Loucy (cell line): ENCODE measurements around the gene C20orf202.

Experiments used
- H2AFZ ChIP-seq: fragments of 200-600 bp; sonication (generic); 2 replicates; pipeline ENCODE4 v1.6.0; 2016; ENCODE audit warnings: antibody characterized with exemption, mild to moderate bottlenecking, low read length, moderate library complexity
- H3F3A ChIP-seq: fragments of 200-600 bp; 2 replicates; pipeline ENCODE4 v1.6.0; 2016; ENCODE audit warnings: antibody characterized with exemption, low read depth, mild to moderate bottlenecking
- H3K27me3 ChIP-seq: fragments of 200-600 bp; sonication (generic); 2 replicates; pipeline ENCODE4 v1.6.1; 2014; ENCODE audit warnings: low read length, mild to moderate bottlenecking; ENCODE audit not compliant: insufficient read depth, poor library complexity, severe bottlenecking
- H3K36me3 ChIP-seq: fragments of 200-600 bp; sonication (generic); 2 replicates; pipeline ENCODE4 v1.6.1; 2016; ENCODE audit warnings: low read length; ENCODE audit not compliant: insufficient read depth
- H3K4me1 ChIP-seq: fragments of 200-600 bp; sonication (generic); 2 replicates; pipeline ENCODE4 v1.5.1; 2014; ENCODE audit warnings: low read length, mild to moderate bottlenecking; ENCODE audit not compliant: insufficient read depth, poor library complexity, severe bottlenecking
- H3K4me2 ChIP-seq: fragments of 200-600 bp; sonication (generic); 2 replicates; pipeline ENCODE4 v1.6.0; 2014; ENCODE audit warnings: antibody characterized with exemption, low read length, low read depth, mild to moderate bottlenecking; ENCODE audit not compliant: poor library complexity, severe bottlenecking
- H3K4me3 ChIP-seq: fragments of 200-600 bp; sonication (generic); 2 replicates; pipeline ENCODE4 v1.5.1; 2014; ENCODE audit warnings: low read length, mild to moderate bottlenecking, mixed read lengths; ENCODE audit not compliant: poor library complexity, severe bottlenecking
- H3K79me2 ChIP-seq: fragments of 200-600 bp; sonication (generic); 2 replicates; pipeline ENCODE4 v1.6.1; 2014; ENCODE audit warnings: low read length; ENCODE audit not compliant: insufficient read depth
- H3K9ac ChIP-seq: fragments of 200-600 bp; sonication (generic); 2 replicates; pipeline ENCODE4 v1.6.0; 2014; ENCODE audit warnings: mild to moderate bottlenecking, low read depth, low read length, moderate library complexity; ENCODE audit not compliant: poor library complexity, severe bottlenecking
- H3K9me2 ChIP-seq: fragments of 200-600 bp; sonication (generic); replicated peaks from 2 replicates; pipeline ENCODE4 v1.6.1; 2016; ENCODE audit warnings: low read depth, low read length, mixed read lengths
- H3K9me3 ChIP-seq: fragments of 200-600 bp; sonication (generic); 2 replicates; pipeline ENCODE4 v1.6.1; 2014; ENCODE audit warnings: mild to moderate bottlenecking, antibody characterized with exemption, low read length, low read depth; ENCODE audit not compliant: insufficient read depth
- H4K20me1 ChIP-seq: fragments of 200-600 bp; sonication (generic); 2 replicates; pipeline ENCODE4 v1.6.0; 2014; ENCODE audit warnings: antibody characterized with exemption, low read length, mild to moderate bottlenecking; ENCODE audit not compliant: insufficient read depth, poor library complexity, severe bottlenecking
- CTCF ChIP-seq: fragments of 200-600 bp; sonication (generic); conservative IDR thresholded peaks from 2 replicates; pipeline ENCODE4 v1.5.1; 2014; ENCODE audit warnings: mild to moderate bottlenecking, antibody characterized with exemption, low read length
- EZH2phosphoT487 ChIP-seq: fragments of 200-600 bp; IDR thresholded peaks from 2 replicates; pipeline ENCODE4 v1.6.1; 2018; ENCODE audit warnings: antibody characterized with exemption, mild to moderate bottlenecking, moderate library complexity, borderline replicate concordance

C20orf202 gene

GRCh38 chr20:1187605-1188171, 15.6 kb upstream of the C20orf202 start:
- Histone ChIP-seq H3K4me3 (no peak overlapping the region), H3K4me1 (no peaks in the 10 kb centered on the region), H4K20me1 (no peaks in the 10 kb centered on the region), H3K9me2 (no peaks in the 10 kb centered on the region), H3K9ac (no peak overlapping the region), H3K36me3 (no peaks in the 10 kb centered on the region), H2AFZ (no peak overlapping the region), H3K4me2 (no peak overlapping the region), H3F3A (no peaks in the 10 kb centered on the region), H3K9me3 (no peaks in the 10 kb centered on the region), H3K27me3 (no peaks in the 10 kb centered on the region), H3K79me2 (no peaks in the 10 kb centered on the region)
- TF ChIP-seq CTCF (no peak), EZH2phosphoT487 (no peak)

GRCh38 chr20:1188347-1188746, 14.9 kb upstream of the C20orf202 start:
- Histone ChIP-seq H3K4me3 (no peak overlapping the region), H3K79me2 (no peaks in the 10 kb centered on the region), H3K9ac (no peak overlapping the region), H4K20me1 (no peaks in the 10 kb centered on the region), H3K36me3 (no peaks in the 10 kb centered on the region), H2AFZ (no peak overlapping the region), H3K9me3 (no peaks in the 10 kb centered on the region), H3K4me2 (no peak overlapping the region), H3K4me1 (no peaks in the 10 kb centered on the region), H3K9me2 (no peaks in the 10 kb centered on the region), H3F3A (no peaks in the 10 kb centered on the region), H3K27me3 (no peaks in the 10 kb centered on the region)
- no peak for TF ChIP-seq EZH2phosphoT487
- no peak for TF ChIP-seq CTCF

- TF ChIP-seq CTCF: no peak
- TF ChIP-seq EZH2phosphoT487: no peak
- no peaks in the 10 kb centered on the region for H3F3A ChIP-seq
These were observed 13.4 kb upstream of the C20orf202 start for GRCh38 chr20:1189827-1190226.

More at GRCh38 chr20:1189827-1190226, 13.4 kb upstream of the C20orf202 start:
- Histone ChIP-seq H3K79me2 (no peaks in the 10 kb centered on the region), H3K4me2 (no peak overlapping the region), H3K4me3 (no peak overlapping the region), H3K27me3 (no peaks in the 10 kb centered on the region), H3K9ac (no peak overlapping the region), H3K36me3 (no peaks in the 10 kb centered on the region), H3K9me2 (no peaks in the 10 kb centered on the region), H4K20me1 (no peaks in the 10 kb centered on the region), H2AFZ (no peak overlapping the region), H3K4me1 (no peaks in the 10 kb centered on the region), H3K9me3 (no peaks in the 10 kb centered on the region)
